IPS-NIHi7 (cell line): ENCODE results near the gene APOBEC3F.
"Not testable (repeated sequence)": the region's sequence is repeated elsewhere in the genome, so short reads cannot be mapped to it uniquely, and the experiment has no call there.

Experiments used
- DNase-seq: peaks from one replicate; pipeline ENCODE4 v3.0.0; 2012; ENCODE audit warnings: mixed read lengths; ENCODE audit errors: extremely low spot score

APOBEC3F gene

GRCh38 chr22:39073981-39074380 is 33.3 kb downstream of the APOBEC3F start:
- no peak for DNase-seq

GRCh38 chr22:39076155-39077025 is 35.7 kb downstream of the APOBEC3F start:
- not testable (repeated sequence) for DNase-seq

- DNase-seq: not testable (repeated sequence)
Observed at GRCh38 chr22:39077026-39077840, 36.6 kb downstream of the APOBEC3F start, which contains the start of gene APOBEC3G. Gene APOBEC3G (plus strand): TSS chr22:39077275. CDS start chr22:39077362, 87 bp downstream.

GRCh38 chr22:39077912-39078311 is 37.2 kb downstream of the APOBEC3F start:
- DNase-seq: not testable (repeated sequence)

GRCh38 chr22:39078329-39078728 is 37.7 kb downstream of the APOBEC3F start:
- no peak for DNase-seq

GRCh38 chr22:39079054-39079637 is 38.5 kb downstream of the APOBEC3F start:
- not testable (repeated sequence) for DNase-seq

- DNase-seq: no peak
Observed at GRCh38 chr22:39080052-39080762, 39.5 kb downstream of the APOBEC3F start.

- no peak for DNase-seq
Observed at GRCh38 chr22:39081016-39081415, 40.4 kb downstream of the APOBEC3F start.

- no peak for DNase-seq
Observed at GRCh38 chr22:39081598-39081997, 40.9 kb downstream of the APOBEC3F start.

GRCh38 chr22:39083212-39084165 is 42.8 kb downstream of the APOBEC3F start:
- no peak for DNase-seq

GRCh38 chr22:39084666-39085065 is 44.0 kb downstream of the APOBEC3F start:
- no peak for DNase-seq

- no peak for DNase-seq
Observed at GRCh38 chr22:39087098-39087497, 46.4 kb downstream of the APOBEC3F start.

GRCh38 chr22:39087881-39088684 is 47.4 kb downstream of the APOBEC3F start:
- peak; percentile 38 for DNase-seq

GRCh38 chr22:39088685-39089032 is 48.0 kb downstream of the APOBEC3F start:
- no peak for DNase-seq

GRCh38 chr22:39089928-39090327 is 49.3 kb downstream of the APOBEC3F start:
- DNase-seq: no peak

- DNase-seq: no peak
Observed at GRCh38 chr22:39090426-39091064, 49.9 kb downstream of the APOBEC3F start.

- no peak for DNase-seq
Observed at GRCh38 chr22:39091126-39092081, 50.7 kb downstream of the APOBEC3F start.
